Tibial nerve (tissue), 4 donors: Measurements from ENCODE around the gene POLR3GL. TPM values are rescaled to one million over a fixed set of nuclear protein-coding genes. Genes with fewer than 3 reads are reported as not detected.
A peak's percentile ranks its signal among the peaks of the same experiment; 100 is the strongest.

Experiments used
- DNase-seq, 2 donors: peaks; one replicate each; pipeline ENCODE4 v3.0.0-alpha.2; 2019; ENCODE audit warnings: low spot score in 2 of 2
- H3K27ac ChIP-seq, 4 donors: fragments of 200-600 bp; sonication (generic) in 3 of 4; one replicate each; pipeline ENCODE4 v1.5.1; 2017 to 2019; ENCODE audit warnings: mild to moderate bottlenecking in 1 of 4
- H3K27me3 ChIP-seq, 2 donors: fragments of 200-600 bp; sonication (generic) in 1 of 2; one replicate each; pipeline versions ENCODE4 v1.5.1 to v1.6.0; 2017 to 2019
- H3K36me3 ChIP-seq, 3 donors: fragments of 200-600 bp; sonication (generic); one replicate each; pipeline ENCODE4 v1.5.1; 2018 to 2019
- H3K4me1 ChIP-seq, 4 donors: fragments of 200-600 bp; sonication (generic) in 3 of 4; one replicate each; pipeline ENCODE4 v1.5.1; 2017 to 2019
- H3K4me3 ChIP-seq, 4 donors: fragments of 200-600 bp; sonication (generic) in 3 of 4; one replicate each; pipeline ENCODE4 v1.5.1; 2017 to 2019; ENCODE audit warnings: mild to moderate bottlenecking in 1 of 4, moderate library complexity in 1 of 4
- H3K9me3 ChIP-seq, 4 donors: fragments of 200-600 bp; sonication (generic) in 3 of 4; one replicate each; pipeline ENCODE4 v1.5.1; 2017 to 2019
- EP300 ChIP-seq, 2 donors: sonication (generic); formaldehyde crosslinking; IDR thresholded peaks; one replicate each; pipeline ENCODE4 v1.6.1; 2017; ENCODE audit warnings: antibody characterized with exemption in 2 of 2, mild to moderate bottlenecking in 1 of 2
- POLR2A ChIP-seq, 2 donors: fragments of 450-650 bp; IDR thresholded peaks; one replicate each; pipeline ENCODE4 v1.6.1; 2017; ENCODE audit warnings: antibody characterized with exemption in 2 of 2, mild to moderate bottlenecking in 2 of 2, moderate library complexity in 2 of 2
- WGBS, 2 donors: methylation state at CpG; one replicate each; pipeline ENCODE4 v1.1.5; 2018; 5-methylcytosine and 5-hydroxymethylcytosine counted together
- total RNA-seq, 4 donors: library from RNA; depleted of rRNA; stranded (reverse); fragments of >200 nt; gene quantifications; one replicate each; pipeline ENCODE4 v1.1.0, GENCODE V29; 2016
- TF ChIP-seq, protein P1 (sequence below), 5 experiments: fragments of 200-600 bp in 3 of 5; fragments of 450-650 bp in 2 of 5; sonication (generic) in 3 of 5; IDR thresholded peaks; one replicate each; pipeline ENCODE4 v1.5.1; 2016 to 2019; ENCODE audit warnings: antibody characterized with exemption in 5 of 5, mild to moderate bottlenecking in 3 of 5, moderate library complexity in 2 of 5

POLR3GL gene
- total RNA-seq, 4 donors from 2014 or later = 20.1 to 33.1 (median 28.9) TPM

DNA sequence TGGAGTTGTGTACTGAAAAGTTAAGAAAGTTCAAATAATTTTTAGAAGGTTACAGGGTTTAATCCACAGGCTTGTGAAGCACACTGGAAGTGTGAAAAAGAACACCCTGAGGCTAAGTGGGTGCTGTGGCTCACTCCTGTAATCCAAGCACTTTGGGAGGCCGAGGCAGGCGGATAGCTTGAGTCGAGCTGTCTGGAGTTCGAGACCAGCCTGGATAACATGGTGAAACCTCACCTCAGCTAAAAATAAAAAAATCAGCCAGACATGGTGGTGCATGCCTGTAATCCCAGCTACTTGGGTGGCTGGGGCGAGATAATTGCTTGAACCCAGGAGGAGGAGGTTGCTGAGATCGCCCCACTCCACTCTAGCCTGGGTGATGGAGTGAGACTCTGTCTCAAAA, 22.1 kb downstream of the POLR3GL start:
- Histone ChIP-seq H3K27me3 (no peaks in the 10 kb centered on the region), H3K36me3 (no peaks in the 10 kb centered on the region), H3K9me3 (no peaks in the 10 kb centered on the region), H3K4me1 (peaks cover 0 to 74% (median 41%) of the 10 kb centered on the region in 4 donors), H3K4me3 (no peak overlapping the region), H3K27ac (peak overlapping the region; percentile 58 to 99 (median 80))
- DNase-seq = no peak
- WGBS, 2 donors = 91 to 92% methylated on average over 6 of the region's 6 CpGs
- no peak for TF ChIP-seq POLR2A (IDR thresholded peaks at IDR 0.05)

DNA sequence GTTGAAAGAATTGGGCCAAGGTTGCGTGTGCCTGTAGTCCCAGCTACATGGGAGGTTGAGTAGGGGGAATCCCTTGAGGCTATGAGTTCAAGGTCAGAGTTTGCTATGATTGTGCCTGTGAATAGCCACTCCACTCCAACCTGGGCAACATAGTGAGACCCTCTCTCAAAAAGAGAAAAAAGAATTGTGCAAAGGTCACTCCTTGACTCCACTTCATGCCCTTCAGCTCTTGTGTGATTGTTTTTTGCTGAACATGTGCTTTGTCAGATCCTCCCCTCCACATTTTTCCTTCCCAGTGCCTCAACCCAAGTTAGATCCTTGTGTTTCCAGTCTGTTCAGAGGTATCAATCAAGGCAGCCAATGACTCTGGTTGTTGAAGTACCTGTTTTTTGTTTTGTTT, 23.4 kb downstream of the POLR3GL start:
- H3K27me3 ChIP-seq = no peaks in the 10 kb centered on the region
- 94 to 96% methylated on average over 1 of the region's 1 CpG for WGBS, 2 donors
- no peaks in the 10 kb centered on the region for H3K9me3 ChIP-seq
- no peak for DNase-seq
- peak overlapping the region in 3 of 4 donors; percentile 29 to 99 (median 56) for H3K27ac ChIP-seq
- peaks cover 0 to 65% (median 28%) of the 10 kb centered on the region in 4 donors for H3K4me1 ChIP-seq
- H3K36me3 ChIP-seq = peaks cover under 1 to 7% (median under 1%) of the 10 kb centered on the region in 3 donors
- TF ChIP-seq EP300 (IDR thresholded peaks at IDR 0.05) = no peak
- no peak for TF ChIP-seq POLR2A (IDR thresholded peaks at IDR 0.05)
- TF ChIP-seq, protein P1, sequence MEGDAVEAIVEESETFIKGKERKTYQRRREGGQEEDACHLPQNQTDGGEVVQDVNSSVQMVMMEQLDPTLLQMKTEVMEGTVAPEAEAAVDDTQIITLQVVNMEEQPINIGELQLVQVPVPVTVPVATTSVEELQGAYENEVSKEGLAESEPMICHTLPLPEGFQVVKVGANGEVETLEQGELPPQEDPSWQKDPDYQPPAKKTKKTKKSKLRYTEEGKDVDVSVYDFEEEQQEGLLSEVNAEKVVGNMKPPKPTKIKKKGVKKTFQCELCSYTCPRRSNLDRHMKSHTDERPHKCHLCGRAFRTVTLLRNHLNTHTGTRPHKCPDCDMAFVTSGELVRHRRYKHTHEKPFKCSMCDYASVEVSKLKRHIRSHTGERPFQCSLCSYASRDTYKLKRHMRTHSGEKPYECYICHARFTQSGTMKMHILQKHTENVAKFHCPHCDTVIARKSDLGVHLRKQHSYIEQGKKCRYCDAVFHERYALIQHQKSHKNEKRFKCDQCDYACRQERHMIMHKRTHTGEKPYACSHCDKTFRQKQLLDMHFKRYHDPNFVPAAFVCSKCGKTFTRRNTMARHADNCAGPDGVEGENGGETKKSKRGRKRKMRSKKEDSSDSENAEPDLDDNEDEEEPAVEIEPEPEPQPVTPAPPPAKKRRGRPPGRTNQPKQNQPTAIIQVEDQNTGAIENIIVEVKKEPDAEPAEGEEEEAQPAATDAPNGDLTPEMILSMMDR (IDR thresholded peaks at IDR 0.05) = no peak
- H3K4me3 ChIP-seq = no peak overlapping the region

DNA sequence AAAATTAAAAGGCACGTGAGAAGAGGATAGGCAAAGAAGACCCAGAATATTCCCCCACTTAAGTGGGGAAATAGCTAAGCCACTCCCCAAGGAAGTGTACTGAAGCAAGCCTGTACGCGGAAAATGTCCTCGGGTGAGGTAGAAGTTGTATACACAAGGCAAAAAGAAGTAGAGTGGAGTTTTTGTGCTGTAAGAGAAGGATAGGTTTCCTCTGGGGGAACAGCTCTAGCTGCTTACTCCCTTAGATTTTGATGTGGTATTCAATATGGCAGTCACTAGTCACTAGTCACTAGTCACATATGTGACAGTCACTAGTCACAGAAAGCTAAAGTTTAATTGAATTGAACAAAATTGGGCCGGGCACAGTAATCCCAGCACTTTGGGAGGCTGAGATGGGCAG, 24.3 kb downstream of the POLR3GL start:
- H3K4me1 ChIP-seq = peaks cover 0 to 57% (median 19%) of the 10 kb centered on the region in 4 donors
- H3K27ac ChIP-seq = peak overlapping the region in 3 of 4 donors; percentile 29 to 99 (median 56)
- no peaks in the 10 kb centered on the region for H3K9me3 ChIP-seq
- 57 to 71% methylated on average over 5 of the region's 5 CpGs for WGBS, 2 donors
- H3K27me3 ChIP-seq = no peaks in the 10 kb centered on the region
- TF ChIP-seq POLR2A (IDR thresholded peaks at IDR 0.05) = no peak
- TF ChIP-seq, protein P1 (IDR thresholded peaks at IDR 0.05) = no peak
- TF ChIP-seq EP300 (IDR thresholded peaks at IDR 0.05) = no peak
- H3K4me3 ChIP-seq = no peak overlapping the region
- DNase-seq = no peak
- H3K36me3 ChIP-seq = peaks cover 9 to 15% (median 9%) of the 10 kb centered on the region in 3 donors

DNA sequence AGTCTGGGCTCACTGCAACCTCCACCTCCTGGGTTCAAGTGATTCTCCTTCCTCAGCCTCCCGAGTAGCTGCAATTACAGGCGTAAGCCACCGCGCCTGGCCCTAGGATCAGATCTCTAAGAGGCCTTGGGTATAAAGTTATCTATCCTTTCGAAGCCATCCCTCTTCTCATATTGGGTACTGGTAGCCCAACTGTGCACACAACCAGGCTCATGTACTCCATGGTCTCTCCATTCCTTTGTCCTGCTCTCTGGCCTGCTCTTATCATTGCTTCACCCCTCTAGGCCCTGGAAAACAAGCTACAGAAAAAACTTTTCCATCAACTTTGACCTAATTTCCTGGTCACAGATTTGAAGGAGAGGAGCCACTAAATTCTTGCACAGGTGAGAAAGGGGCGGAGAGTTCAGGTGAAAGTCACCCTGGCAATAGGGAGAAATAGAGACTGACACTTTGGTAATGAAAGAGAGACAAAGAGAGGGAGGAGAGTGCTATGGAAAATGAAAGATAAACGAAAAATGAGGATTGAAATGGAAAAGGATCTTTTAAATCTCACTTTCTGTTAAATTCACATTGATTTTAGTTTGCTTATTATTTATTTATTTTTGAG, 25.9 kb downstream of the POLR3GL start:
- TF ChIP-seq EP300 (IDR thresholded peaks at IDR 0.05) (peak in 1 of 2 donors; percentile 37), POLR2A (IDR thresholded peaks at IDR 0.05) (no peak)
- TF ChIP-seq, protein P1 (IDR thresholded peaks at IDR 0.05) = no peak
- WGBS, 2 donors = 84 to 87% methylated on average over 7 of the region's 7 CpGs
- Histone ChIP-seq H3K4me3 (no peak overlapping the region), H3K36me3 (peaks cover 22 to 31% (median 25%) of the 10 kb centered on the region in 3 donors), H3K4me1 (peaks cover 0 to 41% (median 8%) of the 10 kb centered on the region in 4 donors), H3K27ac (peak overlapping the region in 3 of 4 donors; percentile 94 to 99 (median 97)), H3K27me3 (no peaks in the 10 kb centered on the region), H3K9me3 (no peaks in the 10 kb centered on the region)
- no peak for DNase-seq

DNA sequence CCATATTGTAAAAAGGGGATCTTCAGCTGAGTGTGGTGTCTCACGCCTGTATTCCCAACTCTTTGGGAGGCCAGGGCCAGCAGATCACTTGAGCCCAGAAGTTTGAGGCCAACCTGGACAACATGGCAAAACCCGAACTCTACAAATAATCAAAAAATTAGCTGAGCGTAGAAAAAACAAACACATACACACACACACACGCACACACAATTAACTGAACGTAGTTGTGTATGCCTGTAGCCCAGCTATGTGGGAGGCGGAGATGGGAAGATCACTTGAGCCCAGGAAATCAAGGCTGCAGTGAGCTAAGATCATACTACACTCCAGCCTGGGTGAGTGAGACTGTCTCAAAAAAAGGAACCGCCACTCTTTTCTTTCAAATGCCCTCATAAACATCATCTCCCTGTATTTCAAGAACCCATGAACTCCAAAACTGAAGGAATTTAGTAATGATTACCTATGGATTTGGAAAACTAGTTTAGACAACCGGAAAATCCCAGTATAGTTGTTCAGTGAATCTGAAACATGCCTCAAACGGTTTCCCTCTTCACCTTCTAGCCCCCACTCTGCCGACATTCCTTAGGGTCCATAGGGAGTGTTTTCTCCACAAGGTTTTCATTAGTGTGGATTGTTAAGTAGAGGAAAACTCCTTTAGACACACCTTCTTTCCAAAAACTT, 27.4 kb downstream of the POLR3GL start:
- TF ChIP-seq POLR2A (IDR thresholded peaks at IDR 0.05) = peak; percentile 10 to 36
- peak in 1 of 2 donors; percentile 88 for TF ChIP-seq EP300 (IDR thresholded peaks at IDR 0.05)
- TF ChIP-seq, protein P1 (IDR thresholded peaks at IDR 0.05) = no peak
- Histone ChIP-seq H3K27me3 (no peaks in the 10 kb centered on the region), H3K27ac (peak overlapping the region; percentile 94 to 99 (median 97)), H3K4me3 (peak overlapping the region; percentile 67 to 97 (median 78)), H3K36me3 (peaks cover 22 to 37% (median 32%) of the 10 kb centered on the region in 3 donors), H3K4me1 (peaks cover 0 to 27% (median 5%) of the 10 kb centered on the region in 4 donors), H3K9me3 (no peaks in the 10 kb centered on the region)
- peak in 1 of 2 donors; percentile 60 for DNase-seq
- 39 to 43% methylated on average over 10 of the region's 10 CpGs for WGBS, 2 donors
